ENCODE measurements around the gene ZC2HC1B. TPM values are rescaled to one million over a fixed set of nuclear protein-coding genes. Genes with fewer than 3 reads are reported as not detected.

ZC2HC1B gene
- total and polyA plus RNA-seq, 4 donors: not detected

DNA sequence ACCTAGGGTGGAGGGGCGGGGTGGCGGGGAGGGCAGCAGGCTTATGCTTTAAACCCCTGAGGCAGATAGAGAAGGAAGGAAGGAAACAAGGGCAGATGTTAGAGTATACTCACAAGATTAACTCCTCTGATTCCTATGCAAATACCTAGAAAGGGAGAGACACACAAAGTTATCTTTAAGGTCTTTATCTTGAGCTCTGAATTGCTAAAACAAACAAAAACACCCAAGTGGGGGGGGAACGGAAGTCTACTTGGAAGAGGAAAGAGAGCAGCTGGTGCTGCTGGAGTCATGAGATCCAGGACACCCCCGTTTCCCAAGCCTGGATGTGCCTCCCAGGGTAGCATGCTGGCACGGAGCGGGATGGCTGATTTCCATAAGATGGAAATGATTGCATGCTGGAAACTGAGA, 100.4 kb downstream of the ZC2HC1B start:
- Histone ChIP-seq H3K27me3 (ENCODE audit: control insufficient read depth in 4 of 4, insufficient read depth in 4 of 4, low read length in 3 of 4) (peaks cover 0 to 6% (median 0%) of the 10 kb centered on the region in 4 donors), H3K9me3 (ENCODE audit: control insufficient read depth in 4 of 4, low read length in 3 of 4) (no peaks in the 10 kb centered on the region), H3K36me3 (ENCODE audit: control insufficient read depth in 4 of 4, insufficient read depth in 3 of 4, low read depth in 1 of 4, low read length in 3 of 4) (no peaks in the 10 kb centered on the region), H3K27ac (ENCODE audit: low read depth in 1 of 2, low read length in 2 of 2) (no peak overlapping the region), H3K4me3 (ENCODE audit: low read depth in 1 of 3, low read length in 3 of 3) (no peak overlapping the region), H3K4me1 (ENCODE audit: control insufficient read depth in 4 of 4, insufficient read depth in 4 of 4, low read length in 3 of 4) (no peaks in the 10 kb centered on the region), H3K9ac (ENCODE audit: low read depth in 1 of 2, low read length in 2 of 2) (no peak overlapping the region)
- DNase-seq (ENCODE audit: low spot score): no peak
- 36% methylated on average over 6 of the region's 6 CpGs for WGBS
- TF ChIP-seq FOXA1 (IDR thresholded peaks at IDR 0.05) (no peak), JUND (IDR thresholded peaks at IDR 0.05) (no peak)

- Histone ChIP-seq H3K9ac (ENCODE audit: low read depth in 1 of 2, low read length in 2 of 2) (no peak overlapping the region), H3K4me3 (ENCODE audit: low read depth in 1 of 3, low read length in 3 of 3) (no peak overlapping the region), H3K27ac (ENCODE audit: low read depth in 1 of 2, low read length in 2 of 2) (no peak overlapping the region), H3K4me1 (ENCODE audit: control insufficient read depth in 4 of 4, insufficient read depth in 4 of 4, low read length in 3 of 4) (no peaks in the 10 kb centered on the region), H3K27me3 (ENCODE audit: control insufficient read depth in 4 of 4, insufficient read depth in 4 of 4, low read length in 3 of 4) (peaks cover 0 to 6% (median 0%) of the 10 kb centered on the region in 4 donors), H3K9me3 (ENCODE audit: control insufficient read depth in 4 of 4, low read length in 3 of 4) (no peaks in the 10 kb centered on the region), H3K36me3 (ENCODE audit: control insufficient read depth in 4 of 4, insufficient read depth in 3 of 4, low read depth in 1 of 4, low read length in 3 of 4) (no peaks in the 10 kb centered on the region)
- TF ChIP-seq, protein P1, sequence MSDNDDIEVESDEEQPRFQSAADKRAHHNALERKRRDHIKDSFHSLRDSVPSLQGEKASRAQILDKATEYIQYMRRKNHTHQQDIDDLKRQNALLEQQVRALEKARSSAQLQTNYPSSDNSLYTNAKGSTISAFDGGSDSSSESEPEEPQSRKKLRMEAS (IDR thresholded peaks at IDR 0.05): no peak
- TF ChIP-seq NR2F2 (IDR thresholded peaks at IDR 0.05): no peak
- TF ChIP-seq GABPA (IDR thresholded peaks at IDR 0.05 in 1 of 2, conservative IDR thresholded peaks at IDR 0.05 in 1 of 2): no peak
- no peak for TF ChIP-seq HNF4A (conservative IDR thresholded peaks at IDR 0.05)
- TF ChIP-seq JUND (IDR thresholded peaks at IDR 0.05): no peak
- no peak for TF ChIP-seq RAD21 (IDR thresholded peaks at IDR 0.05)
- TF ChIP-seq EGR1 (IDR thresholded peaks at IDR 0.05; ENCODE audit: low read depth in 2 of 2): no peak
- no peak for TF ChIP-seq TAF1 (conservative IDR thresholded peaks at IDR 0.05)
- TF ChIP-seq RXRA (IDR thresholded peaks at IDR 0.05): no peak
- TF ChIP-seq ATF3 (IDR thresholded peaks at IDR 0.05): no peak
- no peak for TF ChIP-seq YY1 (IDR thresholded peaks at IDR 0.05)
- TF ChIP-seq SP1 (IDR thresholded peaks at IDR 0.05): no peak
- no peak for TF ChIP-seq FOXA2 (IDR thresholded peaks at IDR 0.05)
- TF ChIP-seq ZBTB33 (IDR thresholded peaks at IDR 0.05): no peak
- TF ChIP-seq CTCF (IDR thresholded peaks at IDR 0.05; ENCODE audit: low read depth, low read length, missing input control): no peak
- no peak for DNase-seq (ENCODE audit: low spot score)
- WGBS: 69% methylated on average over 6 of the region's 6 CpGs
Observed at GRCh38 chr6:143965503-143966171, 101.4 kb downstream of the ZC2HC1B start.

All from liver (tissue), 9 donors.